GM12878 (cell line): ENCODE measurements around the gene PTPRQ. TPM values are rescaled to one million over a fixed set of nuclear protein-coding genes. Genes with fewer than 3 reads are reported as not detected.
A peak's percentile ranks its signal among the peaks of the same experiment; 100 is the strongest.

Experiments used
- ATAC-seq: fragments of 200-7000 bp; cut with Tn5 transposase; 3 replicates; pipeline ENCODE4 v1.9.1; 2020; ENCODE audit warnings: mild to moderate bottlenecking, moderate library complexity
- BruUV-seq: library from RNA; stranded (reverse); fragments of 400-500 nt; replicated peaks from 2 replicates; lab custom pipeline; 2021; lab: Mats Ljungman, UMichigan
- CTCF ChIA-PET: fragments of 300-600 bp; sonication (Branson Sonifier 250); formaldehyde crosslinking; extraction: SDS; loops from one replicate; lab custom pipeline; 2021; ENCODE audit warnings: inconsistent platforms; lab: Yijun Ruan, JAX
- POLR2A ChIA-PET: fragments of 350-600 bp; formaldehyde crosslinking; extraction: SDS; loops from one replicate; lab custom pipeline; 2021; ENCODE audit warnings: inconsistent platforms; lab: Charles Lee
- RAD21 ChIA-PET: fragments of 300-600 bp; sonication (Branson Sonifier 250); formaldehyde crosslinking; loops from one replicate; lab custom pipeline; 2023; ENCODE audit warnings: antibody characterized with exemption; ENCODE audit not compliant: unreplicated experiment; lab: Charles Lee
- SMC1A ChIA-PET: fragments of 300-600 bp; sonication (Branson Sonifier 250); formaldehyde crosslinking; loops from one replicate; lab custom pipeline; 2023; ENCODE audit not compliant: unreplicated experiment, uncharacterized antibody; lab: Charles Lee
- DNase-seq: peaks from one replicate; pipeline ENCODE4 v3.0.0-alpha.2; 2011; ENCODE audit warnings: low read depth, low spot score
- FAIRE-seq: peaks from 3 replicates; lab custom pipeline; 2011; peaks lifted over from hg19 to GRCh38; lab: Jason Lieb, UNC
- H2AFZ ChIP-seq: 2 replicates; pipeline ENCODE4 v1.6.0; 2011; ENCODE audit warnings: low read depth, low read length, control low read depth; ENCODE audit not compliant: control insufficient read depth
- H3K27ac ChIP-seq: 2 replicates; pipeline ENCODE4 v1.5.1; 2011; ENCODE audit warnings: control low read depth; ENCODE audit not compliant: control insufficient read depth, insufficient read depth
- H3K27me3 ChIP-seq, 2 experiments: replicated peaks in 1 of 2; 2 replicates each; pipeline versions ENCODE4 v1.6.0 to v1.6.1; 2011; ENCODE audit warnings: low read length in 1 of 2; ENCODE audit not compliant: control insufficient read depth in 2 of 2, insufficient read depth in 2 of 2
- H3K36me3 ChIP-seq, 2 experiments: 2 replicates each; pipeline ENCODE4 v1.5.1; 2011; ENCODE audit warnings: low read length in 1 of 2; ENCODE audit not compliant: control insufficient read depth in 2 of 2, insufficient read depth in 2 of 2
- H3K4me1 ChIP-seq: 2 replicates; pipeline ENCODE4 v1.6.1; 2011; ENCODE audit warnings: mild to moderate bottlenecking, low read length, moderate library complexity, mixed read lengths; ENCODE audit not compliant: control insufficient read depth, insufficient read depth
- H3K4me2 ChIP-seq: 2 replicates; pipeline ENCODE4 v1.6.0; 2011; ENCODE audit warnings: control low read depth; ENCODE audit not compliant: control insufficient read depth, insufficient read depth
- H3K4me3 ChIP-seq: fragments of 200-600 bp; sonication (generic); 2 replicates; pipeline ENCODE4 v1.5.1; 2016
- H3K79me2 ChIP-seq: 2 replicates; pipeline ENCODE4 v1.6.0; 2011; ENCODE audit warnings: low read length; ENCODE audit not compliant: control insufficient read depth, insufficient read depth
- H3K9ac ChIP-seq: 2 replicates; pipeline ENCODE4 v1.8.0; 2011; ENCODE audit warnings: low read length, control low read depth, mixed read lengths; ENCODE audit not compliant: control insufficient read depth, insufficient read depth
- H3K9me3 ChIP-seq: replicated peaks from 3 replicates; pipeline ENCODE4 v1.5.1; 2011; ENCODE audit warnings: mild to moderate bottlenecking, low read length; ENCODE audit not compliant: control insufficient read depth, insufficient read depth
- H4K20me1 ChIP-seq: 2 replicates; pipeline ENCODE4 v1.6.0; 2011; ENCODE audit not compliant: control insufficient read depth, insufficient read depth
- BMI1 ChIP-seq: fragments of 450-650 bp; IDR thresholded peaks from 2 replicates; pipeline ENCODE4 v1.6.1; 2016; ENCODE audit warnings: mild to moderate bottlenecking, moderate library complexity, borderline replicate concordance
- CTCF ChIP-seq, 3 experiments: IDR thresholded peaks in 2 of 3; conservative IDR thresholded peaks in 1 of 3; 2 replicates each; pipeline ENCODE4 v1.5.1; 2011; ENCODE audit warnings: low read depth in 3 of 3, low read length in 3 of 3, mild to moderate bottlenecking in 3 of 3, control low read depth in 2 of 3, moderate library complexity in 2 of 3, inconsistent platforms in 1 of 3, mixed read lengths in 1 of 3; ENCODE audit not compliant: control insufficient read depth in 2 of 3, insufficient read depth in 1 of 3; ENCODE audit errors: extremely low read depth in 1 of 3
- LARP7 ChIP-seq: fragments of 450-650 bp; IDR thresholded peaks from 2 replicates; pipeline ENCODE4 v1.6.1; 2017; ENCODE audit warnings: mild to moderate bottlenecking
- NR2C1 ChIP-seq: fragments of 450-650 bp; IDR thresholded peaks from 2 replicates; pipeline ENCODE4 v1.6.1; 2017; ENCODE audit warnings: antibody characterized with exemption, mild to moderate bottlenecking, moderate library complexity
- RCOR1 ChIP-seq: conservative IDR thresholded peaks from 2 replicates; pipeline ENCODE4 v1.6.1; 2012; ENCODE audit warnings: low read depth, low read length, improper control_type of control experiment
- SPI1 ChIP-seq: IDR thresholded peaks from 2 replicates; pipeline ENCODE4 v1.6.1; 2011; ENCODE audit warnings: low read depth, mild to moderate bottlenecking, low read length, moderate library complexity, borderline replicate concordance; ENCODE audit not compliant: insufficient read depth
- WGBS: methylation state at CpG from one replicate; pipeline ENCODE4 v1.1.6; 2016; ENCODE audit warnings: low lambda C conversion rate; ENCODE audit not compliant: insufficient replicate concordance, insufficient coverage; ENCODE audit errors: missing lambda C conversion rate; 5-methylcytosine and 5-hydroxymethylcytosine counted together
- in situ Hi-C: fragments of 300-500 bp; cut with MboI; formaldehyde crosslinking; loops from 9 replicates; pipeline ENCODE4 v1.14.3; 2018; ENCODE audit warnings: mixed read lengths
- intact Hi-C: fragments of 100-400 bp; cut with micrococcal nuclease; formaldehyde crosslinking; loops from one replicate; pipeline ENCODE4 v1.14.2; 2022; ENCODE audit not compliant: unreplicated experiment
- polyA plus RNA-seq, 11 experiments: library from polyadenylated mRNA; depleted of rRNA in 4 of 11; unstranded in 6 of 11; stranded (reverse) in 5 of 11; fragments of >200 nt; fragmentation: Nextera tagmentation in 4 of 11; fragmentation: Illumina TruSeq in 1 of 11; extraction: Ambion mirVana in 4 of 11; extraction: Trizol in 1 of 11; gene quantifications; 1 replicate in 1 of 11; 2 replicates in 10 of 11; pipeline versions ENCODE4 v1.2.1 to v1.2.3, GENCODE V29; 2011 to 2016; ENCODE audit warnings: inconsistent platforms in 2 of 11, missing spikeins in 2 of 11, low read depth in 1 of 11
- total RNA-seq, 4 experiments: library from RNA; depleted of rRNA in 3 of 4; stranded (reverse); fragments of >200 nt in 3 of 4; fragmentation: Illumina TruSeq in 1 of 4; extraction: Trizol in 1 of 4; gene quantifications; 2 replicates each; pipeline versions ENCODE4 v1.2.1 to v1.2.3, GENCODE V29; 2013 to 2021

Gene PTPRQ
- total and polyA plus RNA-seq, 10 of the 15 experiments (the other 5 are each of a cell fraction or from before 2014, with no cell fraction given): 0.01 TPM; not detected in 9

GRCh38 chr12:80607361-80608135, 163.5 kb downstream of the PTPRQ start:
- Histone ChIP-seq H2AFZ (no peak overlapping the region), H4K20me1 (no peaks in the 10 kb centered on the region), H3K36me3 (no peaks in the 10 kb centered on the region), H3K4me1 (no peaks in the 10 kb centered on the region), H3K9me3 (no peaks in the 10 kb centered on the region), H3K9ac (no peak overlapping the region), H3K79me2 (no peaks in the 10 kb centered on the region), H3K27me3 (no peaks in the 10 kb centered on the region), H3K27ac (no peak overlapping the region), H3K4me2 (no peak overlapping the region), H3K4me3 (no peak overlapping the region)
- POLR2A ChIA-PET: no interaction called here
- TF ChIP-seq CTCF (IDR thresholded peaks at IDR 0.05 in 2 of 3, conservative IDR thresholded peaks at IDR 0.05 in 1 of 3; ENCODE audit: control insufficient read depth in 2 of 3, extremely low read depth in 1 of 3, insufficient read depth in 1 of 3, low read depth in 3 of 3, low read length in 3 of 3) (peak in 1 of 3 experiments; percentile 27; a peak in 1 of 6 replicates), SPI1 (no peak)
- CTCF ChIA-PET: interaction anchor here (1.3 kb wide), 1 partner anchor 9 kb away, joined by 3 read pairs; no protein-coding TSS in a partner anchor
- SMC1A ChIA-PET: no interaction called here
- 33% methylated on average over 3 of the region's 3 CpGs for WGBS
- in situ Hi-C loops (no loop called here), intact Hi-C loops (loop anchor here (5.0 kb wide), 1 partner anchor 135 kb away; no protein-coding TSS in a partner anchor)
- no TSS peak for BruUV-seq
- DNase-seq (no peak), FAIRE-seq (no peak), ATAC-seq (no peak)
- RAD21 ChIA-PET: no interaction called here

GRCh38 chr12:80617733-80618132, 173.7 kb downstream of the PTPRQ start:
- no peak overlapping the region for H3K27ac ChIP-seq
- no peaks in the 10 kb centered on the region for H3K79me2 ChIP-seq
- ChIA-PET RAD21 (no interaction called here), SMC1A (interaction anchor here (0.9 kb wide), 1 partner anchor 19 kb away, joined by 3 read pairs; no protein-coding TSS in a partner anchor), POLR2A (no interaction called here), CTCF (no interaction called here)
- DNase-seq (no peak), FAIRE-seq (no peak), ATAC-seq (no peak)
- H3K9ac ChIP-seq: no peak overlapping the region
- no peaks in the 10 kb centered on the region for H3K4me1 ChIP-seq
- no peak overlapping the region for H3K4me3 ChIP-seq
- no peaks in the 10 kb centered on the region; a peak in 1 of 4 replicates for H3K27me3 ChIP-seq
- no peak overlapping the region for H3K4me2 ChIP-seq
- H3K9me3 ChIP-seq: no peaks in the 10 kb centered on the region
- intact Hi-C loops: no loop called here
- no peaks in the 10 kb centered on the region for H3K36me3 ChIP-seq
- H4K20me1 ChIP-seq: no peaks in the 10 kb centered on the region
- no TSS peak for BruUV-seq
- in situ Hi-C loops: no loop called here
- TF ChIP-seq BMI1 (no peak), NR2C1 (no peak), RCOR1 (no peak), LARP7 (no peak)
- no peak overlapping the region for H2AFZ ChIP-seq
